Small intestine (tissue), 7 donors: ENCODE results near the gene CAMKMT. TPM values are rescaled to one million over a fixed set of nuclear protein-coding genes. Genes with fewer than 3 reads are reported as not detected.

Experiments used
- DNase-seq, 2 donors: peaks; one replicate each; pipeline versions ENCODE4 v3.0.0 to v3.0.0-alpha.2; 2013
- FAIRE-seq: peaks from 2 replicates; lab custom pipeline; 2012; peaks lifted over from hg19 to GRCh38; lab: Jason Lieb, UNC
- H3K27ac ChIP-seq, 3 donors: one replicate each; pipeline ENCODE4 v1.5.1; 2013; ENCODE audit warnings: low read length in 2 of 3, mild to moderate bottlenecking in 2 of 3, control low read depth in 1 of 3, inconsistent platforms in 1 of 3, low read depth in 1 of 3, moderate library complexity in 1 of 3
- H3K27me3 ChIP-seq, 3 donors: one replicate each; pipeline ENCODE4 v1.6.1; 2013; ENCODE audit warnings: low read length in 3 of 3, inconsistent platforms in 1 of 3; ENCODE audit not compliant: control insufficient read depth in 3 of 3, insufficient read depth in 3 of 3
- H3K36me3 ChIP-seq, 3 donors: one replicate each; pipeline ENCODE4 v1.6.1; 2013; ENCODE audit warnings: low read length in 3 of 3, inconsistent platforms in 1 of 3, low read depth in 1 of 3, mild to moderate bottlenecking in 1 of 3, moderate library complexity in 1 of 3; ENCODE audit not compliant: control insufficient read depth in 3 of 3, insufficient read depth in 2 of 3
- H3K4me1 ChIP-seq, 3 donors: one replicate each; pipeline ENCODE4 v1.6.1; 2013; ENCODE audit warnings: low read length in 2 of 3, inconsistent platforms in 1 of 3, low read depth in 1 of 3, mild to moderate bottlenecking in 1 of 3, moderate library complexity in 1 of 3; ENCODE audit not compliant: control insufficient read depth in 3 of 3, insufficient read depth in 2 of 3
- H3K4me3 ChIP-seq, 3 donors: one replicate each; pipeline ENCODE4 v1.5.1; 2013; ENCODE audit warnings: low read length in 3 of 3, control low read depth in 1 of 3, inconsistent platforms in 1 of 3, low read depth in 1 of 3, mild to moderate bottlenecking in 1 of 3, moderate library complexity in 1 of 3
- H3K9me3 ChIP-seq, 2 donors: one replicate each; pipeline ENCODE4 v1.6.1; 2013; ENCODE audit warnings: low read depth in 1 of 2, low read length in 1 of 2; ENCODE audit not compliant: control insufficient read depth in 2 of 2, insufficient read depth in 1 of 2
- WGBS, 3 donors: extraction: QIAGEN DNeasy Blood & Tissue Kit; methylation state at CpG; one replicate each; pipeline ENCODE4 v1.1.7; 2013; 5-methylcytosine and 5-hydroxymethylcytosine counted together
- polyA plus RNA-seq, 4 donors: library from polyadenylated mRNA; stranded (reverse) in 3 of 4; unstranded in 1 of 4; fragments of 200-250 nt in 3 of 4; fragments of 120-200 nt in 1 of 4; gene quantifications; one replicate each; pipeline versions ENCODE4 v1.2.1 to v1.2.3, GENCODE V29; 2013
- donor health status: healthy with polysubstance abuse.
- donor health status: control.
- donor health status: control.
- donor health status: Bipolar disorder and iron deficiency.
- donor health status: healthy.

CAMKMT gene
- polyA plus RNA-seq, 4 donors = 3.5 to 9.6 (median 6.9) TPM

GRCh38 chr2:44787663-44788062 lies 425.9 kb downstream of the CAMKMT start:
- FAIRE-seq = no peak
- WGBS, 3 donors = 81 to 86% (median 83%) methylated on average over 6 of the region's 6 CpGs
- H3K4me3 ChIP-seq = no peak overlapping the region
- H3K36me3 ChIP-seq = no peaks in the 10 kb centered on the region
- no peak overlapping the region for H3K27ac ChIP-seq
- peaks cover 0 to 2% of the 10 kb centered on the region in 2 donors for H3K9me3 ChIP-seq
- DNase-seq = no peak
- H3K4me1 ChIP-seq = no peaks in the 10 kb centered on the region
- peaks cover 0 to 6% (median 6%) of the 10 kb centered on the region in 3 donors for H3K27me3 ChIP-seq

- Histone ChIP-seq H3K36me3 (no peaks in the 10 kb centered on the region), H3K9me3 (peaks cover 0 to 2% of the 10 kb centered on the region in 2 donors), H3K4me1 (no peaks in the 10 kb centered on the region), H3K27me3 (peaks cover 0 to 6% (median 6%) of the 10 kb centered on the region in 3 donors), H3K4me3 (no peak overlapping the region), H3K27ac (no peak overlapping the region)
- FAIRE-seq (no peak), DNase-seq (no peak)
- WGBS, 3 donors = 50 to 70% (median 68%) methylated on average over 5 of the region's 5 CpGs
Measured at GRCh38 chr2:44789446-44789845, 427.7 kb downstream of the CAMKMT start.

GRCh38 chr2:44789971-44790721 lies 428.4 kb downstream of the CAMKMT start:
- H3K27ac ChIP-seq = no peak overlapping the region
- WGBS, 3 donors = 64 to 77% (median 74%) methylated on average over 7 of the region's 7 CpGs
- no peaks in the 10 kb centered on the region for H3K36me3 ChIP-seq
- H3K27me3 ChIP-seq = peaks cover 0 to 6% (median 6%) of the 10 kb centered on the region in 3 donors
- no peaks in the 10 kb centered on the region for H3K9me3 ChIP-seq
- FAIRE-seq (no peak), DNase-seq (no peak)
- no peaks in the 10 kb centered on the region for H3K4me1 ChIP-seq
- no peak overlapping the region for H3K4me3 ChIP-seq

- DNase-seq = peak in 1 of 2 donors; percentile 63
- Histone ChIP-seq H3K27ac (no peak overlapping the region), H3K4me3 (no peak overlapping the region), H3K4me1 (no peaks in the 10 kb centered on the region), H3K27me3 (peaks cover 0 to 27% (median 19%) of the 10 kb centered on the region in 3 donors), H3K36me3 (no peaks in the 10 kb centered on the region), H3K9me3 (no peaks in the 10 kb centered on the region)
- FAIRE-seq = no peak
Measured at GRCh38 chr2:44793322-44793870, 431.6 kb downstream of the CAMKMT start.

GRCh38 chr2:44796771-44797170 lies 435.0 kb downstream of the CAMKMT start:
- no peak for DNase-seq
- peaks cover 3 to 53% (median 32%) of the 10 kb centered on the region in 3 donors for H3K27me3 ChIP-seq
- no peak for FAIRE-seq
- no peaks in the 10 kb centered on the region for H3K4me1 ChIP-seq
- H3K4me3 ChIP-seq = no peak overlapping the region
- no peak overlapping the region for H3K27ac ChIP-seq
- 62 to 65% (median 65%) methylated on average over 4 of the region's 4 CpGs for WGBS, 3 donors
- no peaks in the 10 kb centered on the region for H3K9me3 ChIP-seq
- H3K36me3 ChIP-seq = no peaks in the 10 kb centered on the region

GRCh38 chr2:44798139-44798659 lies 436.5 kb downstream of the CAMKMT start:
- no peaks in the 10 kb centered on the region for H3K36me3 ChIP-seq
- no peak overlapping the region for H3K27ac ChIP-seq
- WGBS, 3 donors = 65 to 80% (median 77%) methylated on average over 6 of the region's 6 CpGs
- H3K27me3 ChIP-seq = peaks cover 5 to 67% (median 43%) of the 10 kb centered on the region in 3 donors
- H3K4me3 ChIP-seq = no peak overlapping the region
- FAIRE-seq = no peak
- no peak for DNase-seq
- no peaks in the 10 kb centered on the region for H3K9me3 ChIP-seq
- H3K4me1 ChIP-seq = no peaks in the 10 kb centered on the region

GRCh38 chr2:44799105-44799504 lies 437.4 kb downstream of the CAMKMT start:
- Histone ChIP-seq H3K27me3 (peaks cover 5 to 70% (median 44%) of the 10 kb centered on the region in 3 donors), H3K9me3 (no peaks in the 10 kb centered on the region), H3K27ac (no peak overlapping the region), H3K4me1 (no peaks in the 10 kb centered on the region), H3K4me3 (no peak overlapping the region), H3K36me3 (no peaks in the 10 kb centered on the region)
- DNase-seq (no peak), FAIRE-seq (no peak)
- WGBS, 3 donors = 82 to 88% (median 86%) methylated on average over 3 of the region's 3 CpGs

GRCh38 chr2:44799754-44800153 lies 438.0 kb downstream of the CAMKMT start:
- Histone ChIP-seq H3K4me1 (no peaks in the 10 kb centered on the region), H3K27ac (no peak overlapping the region), H3K36me3 (no peaks in the 10 kb centered on the region), H3K27me3 (peaks cover 5 to 77% (median 50%) of the 10 kb centered on the region in 3 donors), H3K4me3 (no peak overlapping the region), H3K9me3 (no peaks in the 10 kb centered on the region)
- DNase-seq = no peak
- WGBS, 3 donors = 70 to 78% (median 73%) methylated on average over 2 of the region's 2 CpGs
- FAIRE-seq = no peak
